ENCODE measurements around the gene C1QTNF8.

The C1QTNF8 gene

DNA sequence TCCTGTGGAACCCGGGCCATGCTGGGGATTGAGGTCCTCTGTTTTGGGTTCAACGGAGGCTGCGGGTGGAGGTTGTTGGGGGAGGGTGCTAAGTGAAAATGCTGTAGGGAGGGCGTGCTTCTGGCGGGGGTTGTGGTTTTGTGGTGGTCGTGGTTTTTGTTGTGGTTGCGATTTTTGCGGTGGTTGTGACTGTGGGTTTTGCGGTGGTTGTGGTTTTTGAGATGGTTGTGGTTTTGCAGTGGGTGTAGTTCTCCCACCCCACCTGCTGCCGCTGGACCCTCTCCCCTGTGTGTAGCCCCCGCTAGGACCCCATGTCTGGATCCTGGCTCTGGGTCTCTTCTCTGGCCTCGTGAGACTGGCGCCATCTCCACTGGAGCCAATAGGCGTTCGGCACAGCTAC is 28.4 kb downstream of the C1QTNF8 start:
- Histone ChIP-seq H3K27me3 (ENCODE audit: insufficient read depth, low read depth) (peaks cover 90% of the 10 kb centered on the region), H3K36me3 (ENCODE audit: insufficient read depth) (no peaks in the 10 kb centered on the region), H3K9ac (no peak overlapping the region), H3K4me3 (IDR thresholded peaks at IDR 0.05; ENCODE audit: insufficient read depth, low read depth, low read length) (no peak overlapping the region), H3K27ac (no peak overlapping the region), H3K4me2 (no peak overlapping the region), H3K79me2 (ENCODE audit: insufficient read depth, low read depth) (no peaks in the 10 kb centered on the region), H3K4me1 (ENCODE audit: low read depth, poor library complexity, severe bottlenecking) (no peaks in the 10 kb centered on the region), H4K20me1 (ENCODE audit: insufficient read depth) (no peaks in the 10 kb centered on the region), H2AFZ (ENCODE audit: low read depth) (no peak overlapping the region)
- no peak for TF ChIP-seq CTCF (conservative IDR thresholded peaks at IDR 0.05; ENCODE audit: low read depth, low read length)

- Histone ChIP-seq H3K27ac (no peak overlapping the region), H3K4me2 (no peak overlapping the region), H4K20me1 (ENCODE audit: insufficient read depth) (no peaks in the 10 kb centered on the region), H3K36me3 (ENCODE audit: insufficient read depth) (no peaks in the 10 kb centered on the region), H3K9ac (no peak overlapping the region), H2AFZ (ENCODE audit: low read depth) (no peak overlapping the region), H3K4me3 (IDR thresholded peaks at IDR 0.05; ENCODE audit: insufficient read depth, low read depth, low read length) (no peak overlapping the region), H3K4me1 (ENCODE audit: low read depth, poor library complexity, severe bottlenecking) (no peaks in the 10 kb centered on the region), H3K79me2 (ENCODE audit: insufficient read depth, low read depth) (no peaks in the 10 kb centered on the region), H3K27me3 (ENCODE audit: insufficient read depth, low read depth) (peaks cover 95% of the 10 kb centered on the region)
- no peak for TF ChIP-seq CTCF (conservative IDR thresholded peaks at IDR 0.05; ENCODE audit: low read depth, low read length)
Observed at GRCh38 chr16:1066584-1067172, 29.4 kb downstream of the C1QTNF8 start.

DNA sequence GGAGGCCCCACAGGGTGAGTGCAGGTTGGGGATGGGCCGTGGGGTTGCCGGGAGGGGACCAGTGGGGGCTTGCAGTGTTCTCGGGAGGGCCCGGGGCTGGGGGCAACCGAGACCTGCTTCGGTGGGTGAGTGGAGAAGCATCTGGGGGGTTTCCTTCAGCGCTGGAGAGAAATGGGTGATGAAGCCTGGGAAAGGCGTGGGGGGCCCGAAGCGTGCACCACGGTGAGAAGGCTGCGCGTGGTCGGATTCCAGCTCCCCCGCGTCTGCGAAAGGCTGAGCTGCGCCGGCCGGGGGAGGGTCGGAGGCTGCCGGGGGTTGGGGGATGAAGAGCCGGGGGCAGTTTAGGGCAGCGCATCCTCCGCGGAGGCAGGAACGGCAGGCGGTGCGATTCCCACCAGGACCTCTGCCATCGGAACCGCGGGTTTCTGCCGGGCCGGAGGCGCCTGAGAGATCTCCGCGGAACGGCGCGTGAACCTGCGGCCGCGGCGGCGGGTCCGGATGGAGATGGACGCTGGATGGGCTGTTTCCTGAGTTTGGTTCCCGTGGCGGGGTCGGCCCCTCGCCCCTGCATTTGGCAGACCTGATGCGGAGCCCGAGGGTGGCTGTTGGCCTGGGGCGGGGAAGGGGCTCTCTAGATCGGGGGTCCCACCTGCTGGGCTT is 30.4 kb downstream of the C1QTNF8 start:
- Histone ChIP-seq H3K4me2 (no peak overlapping the region), H3K36me3 (ENCODE audit: insufficient read depth) (no peaks in the 10 kb centered on the region), H3K9ac (no peak overlapping the region), H3K4me3 (IDR thresholded peaks at IDR 0.05; ENCODE audit: insufficient read depth, low read depth, low read length) (no peak overlapping the region), H3K4me1 (ENCODE audit: low read depth, poor library complexity, severe bottlenecking) (no peaks in the 10 kb centered on the region), H3K27ac (no peak overlapping the region), H3K27me3 (ENCODE audit: insufficient read depth, low read depth) (peaks cover 96% of the 10 kb centered on the region), H2AFZ (ENCODE audit: low read depth) (no peak overlapping the region), H4K20me1 (ENCODE audit: insufficient read depth) (no peaks in the 10 kb centered on the region), H3K79me2 (ENCODE audit: insufficient read depth, low read depth) (no peaks in the 10 kb centered on the region)
- TF ChIP-seq CTCF (conservative IDR thresholded peaks at IDR 0.05; ENCODE audit: low read depth, low read length), result no peak

DNA sequence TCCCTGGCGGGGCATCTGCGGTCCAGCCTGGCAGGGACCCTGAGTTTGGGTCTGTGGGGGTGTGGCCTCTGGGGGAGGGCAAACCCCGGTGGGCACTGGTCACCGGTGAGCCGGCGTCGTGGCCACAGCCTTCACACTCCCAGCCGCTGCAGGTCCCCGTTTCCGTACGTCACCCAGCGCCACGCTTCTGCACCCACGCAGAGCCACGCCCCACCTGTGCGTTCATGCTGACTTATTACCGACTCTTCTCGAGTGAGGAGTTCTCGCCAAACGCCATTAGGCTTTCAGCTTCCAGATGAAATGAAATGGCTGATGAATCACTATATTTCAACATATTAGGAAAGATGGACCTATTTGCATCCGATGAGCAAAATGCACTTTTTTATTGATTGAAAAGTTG is 32.3 kb downstream of the C1QTNF8 start:
- TF ChIP-seq CTCF (conservative IDR thresholded peaks at IDR 0.05; ENCODE audit: low read depth, low read length), result no peak
- H3K4me3 ChIP-seq (IDR thresholded peaks at IDR 0.05; ENCODE audit: insufficient read depth, low read depth, low read length), result no peak overlapping the region
- no peak overlapping the region for H2AFZ ChIP-seq (ENCODE audit: low read depth)
- H3K36me3 ChIP-seq (ENCODE audit: insufficient read depth), result no peaks in the 10 kb centered on the region
- H3K79me2 ChIP-seq (ENCODE audit: insufficient read depth, low read depth), result no peaks in the 10 kb centered on the region
- peaks cover 98% of the 10 kb centered on the region for H3K27me3 ChIP-seq (ENCODE audit: insufficient read depth, low read depth)
- H3K9ac ChIP-seq, result no peak overlapping the region
- no peak overlapping the region for H3K27ac ChIP-seq
- no peaks in the 10 kb centered on the region for H3K4me1 ChIP-seq (ENCODE audit: low read depth, poor library complexity, severe bottlenecking)
- no peak overlapping the region for H3K4me2 ChIP-seq
- no peaks in the 10 kb centered on the region for H4K20me1 ChIP-seq (ENCODE audit: insufficient read depth)

Data from KMS-11 (cell line).